ENCODE data around the gene ATP1A1.

Gene ATP1A1

DNA sequence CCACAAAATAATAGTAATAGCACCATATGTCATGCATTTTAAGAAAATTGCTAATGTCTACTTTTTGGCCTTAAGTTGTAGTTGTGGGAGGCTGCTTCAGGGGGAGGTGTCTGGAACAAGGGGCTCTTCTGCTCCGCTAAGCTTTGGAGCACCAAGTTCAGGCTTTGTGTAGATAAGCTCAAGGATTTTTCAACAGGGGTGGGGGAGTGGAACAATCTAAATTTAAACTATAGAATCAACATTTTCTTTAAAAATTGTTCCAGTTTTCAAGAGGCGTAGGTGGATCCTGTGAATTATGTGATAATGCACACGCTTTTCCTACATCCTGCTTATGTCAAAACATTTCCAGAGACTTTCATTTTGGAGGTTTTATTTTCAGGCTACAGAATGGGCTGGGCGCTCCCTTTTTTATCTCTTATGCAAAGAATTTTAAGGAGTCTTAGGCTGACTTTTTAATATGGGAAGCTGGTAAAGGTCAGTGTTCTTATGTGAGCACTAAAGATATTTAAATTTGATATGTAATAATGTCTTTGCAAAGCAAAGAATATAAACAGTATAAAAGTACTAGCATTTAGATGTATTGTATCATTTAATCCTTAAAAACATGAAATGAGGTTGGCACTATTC lies 9.9 kb downstream of the ATP1A1 start:
- no peak for DNase-seq (ENCODE audit: low read depth, low spot score)
- in situ Hi-C loops (cut with HindIII; ENCODE audit: low sequenced_read_pairs): no loop called here
- no peak for TF ChIP-seq CTCF (IDR thresholded peaks at IDR 0.05; ENCODE audit: low read depth, low read length)
- H3K4me3 ChIP-seq (ENCODE audit: low read depth, low read length): no peak overlapping the region

DNA sequence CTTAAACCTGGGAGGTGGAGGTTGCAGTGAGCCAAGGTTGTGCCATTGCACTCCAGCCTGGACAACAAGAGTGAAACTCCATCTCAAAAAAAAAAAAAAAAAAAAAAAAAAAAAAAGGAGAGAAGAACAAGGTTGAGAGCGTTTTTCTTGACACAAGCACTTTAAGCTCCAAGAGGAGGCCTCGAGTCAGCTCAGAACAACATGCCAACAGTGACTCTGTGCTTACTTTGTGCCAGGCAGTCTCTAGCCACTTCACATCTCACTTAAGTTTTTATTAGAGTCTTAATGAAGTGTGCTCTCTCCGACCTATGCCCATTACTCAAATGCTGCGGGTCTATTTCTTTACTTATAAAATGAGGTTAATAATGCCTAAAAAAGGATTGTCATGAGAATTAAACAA lies 13.0 kb downstream of the ATP1A1 start:
- no peak for DNase-seq (ENCODE audit: low read depth, low spot score)
- in situ Hi-C loops (cut with HindIII; ENCODE audit: low sequenced_read_pairs): no loop called here
- H3K4me3 ChIP-seq (ENCODE audit: low read depth, low read length): no peak overlapping the region
- TF ChIP-seq CTCF (IDR thresholded peaks at IDR 0.05; ENCODE audit: low read depth, low read length): no peak

DNA sequence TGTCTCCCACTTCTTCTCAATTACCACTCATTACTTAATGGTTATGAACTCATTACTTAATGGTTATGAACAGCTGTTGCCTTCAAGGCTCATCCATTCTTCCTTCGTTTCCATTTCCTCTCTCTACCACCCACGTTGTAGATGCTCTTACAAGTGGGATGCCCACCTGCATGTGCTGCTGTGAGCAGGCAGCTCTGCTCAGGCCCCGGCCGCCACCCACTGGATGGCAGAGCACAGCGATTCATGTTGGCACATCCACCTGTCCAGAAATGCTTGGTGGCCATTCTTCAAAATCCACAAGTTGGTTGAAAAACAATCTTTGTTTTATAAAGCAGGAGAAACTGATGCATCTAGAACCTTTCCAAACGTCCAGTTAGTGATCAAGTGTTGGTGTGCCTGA lies 14.5 kb downstream of the ATP1A1 start:
- TF ChIP-seq CTCF (IDR thresholded peaks at IDR 0.05; ENCODE audit: low read depth, low read length): no peak
- no peak for DNase-seq (ENCODE audit: low read depth, low spot score)
- H3K4me3 ChIP-seq (ENCODE audit: low read depth, low read length): no peak overlapping the region
- in situ Hi-C loops (cut with HindIII; ENCODE audit: low sequenced_read_pairs): no loop called here

- TF ChIP-seq CTCF (IDR thresholded peaks at IDR 0.05; ENCODE audit: low read depth, low read length): no peak
- DNase-seq (ENCODE audit: low read depth, low spot score): no peak
- no peak overlapping the region for H3K4me3 ChIP-seq (ENCODE audit: low read depth, low read length)
- in situ Hi-C loops (cut with HindIII; ENCODE audit: low sequenced_read_pairs): no loop called here
Observed at GRCh38 chr1:116388122-116388521, 15.1 kb downstream of the ATP1A1 start.

GRCh38 chr1:116389013-116389412 lies 16.0 kb downstream of the ATP1A1 start:
- H3K4me3 ChIP-seq (ENCODE audit: low read depth, low read length): no peak overlapping the region
- no peak for TF ChIP-seq CTCF (IDR thresholded peaks at IDR 0.05; ENCODE audit: low read depth, low read length)
- DNase-seq (ENCODE audit: low read depth, low spot score): no peak
- in situ Hi-C loops (cut with HindIII; ENCODE audit: low sequenced_read_pairs): no loop called here

DNA sequence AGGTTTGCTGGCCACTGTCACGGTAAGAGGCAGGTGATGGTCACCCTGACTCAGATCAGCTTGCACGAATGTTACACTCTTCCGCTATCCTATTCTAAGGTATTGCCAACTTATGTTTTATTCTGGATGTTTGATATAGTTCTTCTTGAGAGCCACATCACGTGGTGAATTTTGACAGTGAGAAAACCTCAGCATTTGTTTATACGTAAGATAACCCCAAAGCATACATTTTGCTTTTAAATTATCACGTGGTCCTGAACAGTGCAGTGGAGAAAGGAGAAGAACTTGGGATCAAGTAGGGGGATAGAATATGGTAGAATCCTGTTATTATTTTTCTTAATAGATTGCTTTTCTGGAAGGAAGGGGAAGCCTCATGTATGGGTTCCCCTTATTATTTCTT lies 16.6 kb downstream of the ATP1A1 start:
- H3K4me3 ChIP-seq (ENCODE audit: low read depth, low read length): no peak overlapping the region
- no peak for DNase-seq (ENCODE audit: low read depth, low spot score)
- in situ Hi-C loops (cut with HindIII; ENCODE audit: low sequenced_read_pairs): no loop called here
- no peak for TF ChIP-seq CTCF (IDR thresholded peaks at IDR 0.05; ENCODE audit: low read depth, low read length)

DNA sequence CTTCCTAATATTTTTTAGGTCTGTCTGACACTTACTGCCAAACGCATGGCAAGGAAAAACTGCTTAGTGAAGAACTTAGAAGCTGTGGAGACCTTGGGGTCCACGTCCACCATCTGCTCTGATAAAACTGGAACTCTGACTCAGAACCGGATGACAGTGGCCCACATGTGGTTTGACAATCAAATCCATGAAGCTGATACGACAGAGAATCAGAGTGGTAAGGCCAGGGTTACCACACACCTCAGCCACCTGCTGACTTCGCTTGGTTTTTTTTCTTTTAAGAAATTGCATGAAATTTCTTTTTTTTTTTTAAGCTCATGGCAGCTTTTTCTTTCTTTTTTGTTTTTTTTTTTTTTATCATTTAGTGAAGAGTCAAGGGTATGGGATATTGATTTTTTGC lies 17.2 kb downstream of the ATP1A1 start:
- in situ Hi-C loops (cut with HindIII; ENCODE audit: low sequenced_read_pairs): no loop called here
- no peak for DNase-seq (ENCODE audit: low read depth, low spot score)
- no peak overlapping the region for H3K4me3 ChIP-seq (ENCODE audit: low read depth, low read length)
- TF ChIP-seq CTCF (IDR thresholded peaks at IDR 0.05; ENCODE audit: low read depth, low read length): no peak

All from astrocyte of the spinal cord (primary cell).